Liver (tissue), 9 donors: ENCODE measurements around the gene RHBDF2. TPM values are rescaled to one million over a fixed set of nuclear protein-coding genes. Genes with fewer than 3 reads are reported as not detected.
"Not testable (repeated sequence)": the region's sequence is repeated elsewhere in the genome, so short reads cannot be mapped to it uniquely, and the experiment has no call there.

ENCODE experiments used
- DNase-seq: peaks from one replicate; pipeline ENCODE4 v3.0.0-alpha.2; 2017; ENCODE audit warnings: low spot score
- H3K27ac ChIP-seq, 2 donors: one replicate each; pipeline ENCODE4 v1.7.0; 2013; ENCODE audit warnings: inconsistent platforms in 2 of 2, low read length in 2 of 2, control low read depth in 1 of 2, low read depth in 1 of 2, mild to moderate bottlenecking in 1 of 2
- H3K27me3 ChIP-seq, 4 donors: one replicate each; pipeline versions ENCODE4 v1.6.1 to v1.7.0; 2013; ENCODE audit warnings: low read length in 3 of 4, inconsistent platforms in 1 of 4, mild to moderate bottlenecking in 1 of 4, moderate library complexity in 1 of 4; ENCODE audit not compliant: control insufficient read depth in 4 of 4, insufficient read depth in 4 of 4
- H3K36me3 ChIP-seq, 4 donors: one replicate each; pipeline versions ENCODE4 v1.6.1 to v1.7.0; 2013; ENCODE audit warnings: low read length in 3 of 4, mild to moderate bottlenecking in 3 of 4, low read depth in 1 of 4, moderate library complexity in 1 of 4; ENCODE audit not compliant: control insufficient read depth in 4 of 4, insufficient read depth in 3 of 4
- H3K4me1 ChIP-seq, 4 donors: one replicate each; pipeline versions ENCODE4 v1.6.1 to v1.7.0; 2013; ENCODE audit warnings: low read length in 3 of 4, mild to moderate bottlenecking in 3 of 4, moderate library complexity in 1 of 4; ENCODE audit not compliant: control insufficient read depth in 4 of 4, insufficient read depth in 4 of 4
- H3K4me3 ChIP-seq, 3 donors: one replicate each; pipeline versions ENCODE4 v1.6.1 to v1.7.0; 2013; ENCODE audit warnings: low read length in 3 of 3, control low read depth in 1 of 3, low read depth in 1 of 3, mild to moderate bottlenecking in 1 of 3
- H3K9ac ChIP-seq, 2 donors: one replicate each; pipeline ENCODE4 v1.7.0; 2013; ENCODE audit warnings: low read length in 2 of 2, mild to moderate bottlenecking in 2 of 2, moderate library complexity in 2 of 2, control low read depth in 1 of 2, low read depth in 1 of 2
- H3K9me3 ChIP-seq, 4 donors: one replicate each; pipeline versions ENCODE4 v1.6.1 to v1.7.0; 2013; ENCODE audit warnings: low read length in 3 of 4; ENCODE audit not compliant: control insufficient read depth in 4 of 4
- EGR1 ChIP-seq, 2 donors: IDR thresholded peaks; 2 replicates each; pipeline ENCODE4 v1.6.1; 2016 to 2018; ENCODE audit warnings: antibody characterized with exemption in 2 of 2, low read depth in 2 of 2
- FOXA1 ChIP-seq: IDR thresholded peaks from 2 replicates; pipeline ENCODE4 v1.6.1; 2016; ENCODE audit warnings: antibody characterized with exemption
- HNF4A ChIP-seq, 2 donors: conservative IDR thresholded peaks; 2 replicates each; pipeline ENCODE4 v1.6.1; 2016; ENCODE audit warnings: antibody characterized with exemption in 2 of 2, mild to moderate bottlenecking in 2 of 2
- HNF4G ChIP-seq: IDR thresholded peaks from 2 replicates; pipeline ENCODE4 v1.6.1; 2016; ENCODE audit warnings: antibody characterized with exemption
- NR2F2 ChIP-seq: IDR thresholded peaks from 2 replicates; pipeline ENCODE4 v1.6.1; 2016; ENCODE audit warnings: antibody characterized with exemption
- RAD21 ChIP-seq, 2 donors: IDR thresholded peaks; 2 replicates each; pipeline ENCODE4 v1.6.1; 2016; ENCODE audit warnings: antibody characterized with exemption in 2 of 2, mild to moderate bottlenecking in 2 of 2
- RXRA ChIP-seq, 2 donors: IDR thresholded peaks; 2 replicates each; pipeline ENCODE4 v1.6.1; 2017 to 2018; ENCODE audit warnings: antibody characterized with exemption in 2 of 2, mild to moderate bottlenecking in 1 of 2
- SP1 ChIP-seq: IDR thresholded peaks from 2 replicates; pipeline ENCODE4 v1.6.1; 2018; ENCODE audit warnings: antibody characterized with exemption, mild to moderate bottlenecking
- TAF1 ChIP-seq: conservative IDR thresholded peaks from 2 replicates; pipeline ENCODE4 v1.6.1; 2016; ENCODE audit warnings: antibody characterized with exemption, mild to moderate bottlenecking
- WGBS: extraction: QIAGEN DNeasy Blood & Tissue Kit; methylation state at CpG from one replicate; pipeline ENCODE4 v1.1.7; 2013; 5-methylcytosine and 5-hydroxymethylcytosine counted together
- polyA plus RNA-seq, 2 donors: library from polyadenylated mRNA; stranded (reverse) in 1 of 2; unstranded in 1 of 2; fragments of 200-250 nt in 1 of 2; fragments of >200 nt in 1 of 2; fragmentation: Nextera tagmentation in 1 of 2; extraction: Ambion mirVana in 1 of 2; gene quantifications; one replicate each; pipeline versions ENCODE4 v1.2.1 to v1.2.3, GENCODE V29; 2013 to 2015
- total RNA-seq, 2 donors: library from RNA; depleted of rRNA; stranded (reverse); fragments of >200 nt; gene quantifications; one replicate each; pipeline ENCODE4 v1.2.3, GENCODE V29; 2014
- TF ChIP-seq, protein P1 (sequence below): fragments of 150-350 bp; IDR thresholded peaks from 2 replicates; pipeline ENCODE4 v1.5.1; 2017; ENCODE audit warnings: improper control_type of control experiment, low read depth, low read length; ENCODE audit not compliant: missing input control
- donor health status: healthy.
- donor health status: healthy.
- donor health status: healthy.
- donor health status: healthy.
- donor health status: healthy.

The RHBDF2 gene
- total and polyA plus RNA-seq, 4 donors, result 2.9 to 6.7 (median 4.6) TPM

DNA sequence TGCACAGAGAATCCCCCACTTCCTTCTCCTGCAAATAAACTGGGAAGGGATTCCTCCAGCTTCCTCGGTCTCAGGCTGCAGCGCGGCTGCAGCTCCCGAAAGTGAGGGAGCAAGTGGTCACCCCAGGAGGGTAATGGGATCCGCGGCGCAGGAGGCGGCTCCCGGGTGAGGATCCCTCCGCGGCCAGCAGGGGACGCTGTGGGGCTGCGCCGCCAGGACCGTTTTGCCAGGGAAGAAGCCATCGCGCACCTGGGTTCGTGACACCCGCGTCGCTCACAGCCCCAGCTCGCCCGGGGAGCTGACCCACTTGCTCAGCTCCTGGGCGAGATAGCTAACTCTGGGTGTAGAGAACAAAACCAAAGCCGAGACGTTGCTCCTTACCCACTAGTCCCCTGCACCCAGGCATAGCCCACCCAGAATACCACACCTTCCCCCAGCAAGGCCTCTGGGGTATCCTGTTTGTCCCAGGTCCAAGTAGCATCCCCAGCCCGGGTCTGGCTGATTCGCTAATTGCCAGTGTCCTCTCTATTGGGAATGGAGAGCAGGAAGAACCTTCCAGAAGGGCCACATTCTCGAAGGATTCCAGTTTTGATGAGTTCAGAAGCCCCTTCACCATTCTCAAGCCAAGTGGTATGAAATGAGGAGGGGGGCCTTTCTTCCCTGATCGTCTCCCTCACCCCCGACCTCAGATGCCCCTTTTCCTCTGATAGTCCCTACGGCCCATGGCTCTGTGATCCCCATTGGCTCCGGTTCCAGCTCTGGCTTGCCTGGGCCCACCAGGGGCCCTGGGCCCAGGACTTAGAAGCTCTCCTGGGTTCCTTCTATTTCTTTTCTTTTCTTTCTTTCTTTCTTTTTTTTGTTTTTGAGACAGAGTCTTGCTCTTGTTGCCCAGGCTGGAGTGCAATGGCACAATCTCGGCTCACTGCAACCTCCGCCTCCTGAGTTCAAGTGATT, 22.1 kb upstream of the RHBDF2 start:
- TF ChIP-seq RAD21 (IDR thresholded peaks at IDR 0.05), result peak; percentile 93 to 97
- no peak for TF ChIP-seq HNF4G
- TF ChIP-seq FOXA1, result no peak
- no peak for TF ChIP-seq NR2F2
- TF ChIP-seq TAF1, result no peak
- TF ChIP-seq EGR1 (IDR thresholded peaks at IDR 0.05; ENCODE audit: low read depth in 2 of 2), result no peak
- TF ChIP-seq HNF4A (conservative IDR thresholded peaks at IDR 0.05), result no peak
- TF ChIP-seq, protein P1, sequence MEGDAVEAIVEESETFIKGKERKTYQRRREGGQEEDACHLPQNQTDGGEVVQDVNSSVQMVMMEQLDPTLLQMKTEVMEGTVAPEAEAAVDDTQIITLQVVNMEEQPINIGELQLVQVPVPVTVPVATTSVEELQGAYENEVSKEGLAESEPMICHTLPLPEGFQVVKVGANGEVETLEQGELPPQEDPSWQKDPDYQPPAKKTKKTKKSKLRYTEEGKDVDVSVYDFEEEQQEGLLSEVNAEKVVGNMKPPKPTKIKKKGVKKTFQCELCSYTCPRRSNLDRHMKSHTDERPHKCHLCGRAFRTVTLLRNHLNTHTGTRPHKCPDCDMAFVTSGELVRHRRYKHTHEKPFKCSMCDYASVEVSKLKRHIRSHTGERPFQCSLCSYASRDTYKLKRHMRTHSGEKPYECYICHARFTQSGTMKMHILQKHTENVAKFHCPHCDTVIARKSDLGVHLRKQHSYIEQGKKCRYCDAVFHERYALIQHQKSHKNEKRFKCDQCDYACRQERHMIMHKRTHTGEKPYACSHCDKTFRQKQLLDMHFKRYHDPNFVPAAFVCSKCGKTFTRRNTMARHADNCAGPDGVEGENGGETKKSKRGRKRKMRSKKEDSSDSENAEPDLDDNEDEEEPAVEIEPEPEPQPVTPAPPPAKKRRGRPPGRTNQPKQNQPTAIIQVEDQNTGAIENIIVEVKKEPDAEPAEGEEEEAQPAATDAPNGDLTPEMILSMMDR, result peak; percentile 98
- no peaks in the 10 kb centered on the region for H3K9me3 ChIP-seq
- no peak overlapping the region for H3K9ac ChIP-seq
- DNase-seq, result peak; percentile 86
- no peaks in the 10 kb centered on the region for H3K36me3 ChIP-seq
- no peak overlapping the region for H3K4me3 ChIP-seq
- H3K27me3 ChIP-seq, result no peaks in the 10 kb centered on the region
- WGBS, result 21% methylated on average over 35 of the region's 35 CpGs
- H3K27ac ChIP-seq, result no peak overlapping the region
- H3K4me1 ChIP-seq, result peaks cover 3 to 30% (median 14%) of the 10 kb centered on the region in 4 donors

GRCh38 chr17:76521683-76522082, 20.5 kb upstream of the RHBDF2 start:
- not testable (repeated sequence) for H3K27ac ChIP-seq, H3K9me3 ChIP-seq, H3K36me3 ChIP-seq, H3K4me3 ChIP-seq, H3K27me3 ChIP-seq, H3K9ac ChIP-seq, DNase-seq
- WGBS, result 63% methylated on average over 10 of the region's 10 CpGs
- H3K4me1 ChIP-seq, result peaks cover 3 to 24% (median 14%) of the 10 kb centered on the region in 4 donors
- TF ChIP-seq RXRA (IDR thresholded peaks at IDR 0.05) (peak in 1 of 2 donors; percentile 45), HNF4A (conservative IDR thresholded peaks at IDR 0.05) (peak; percentile 38 to 73), SP1 (peak; percentile 22)

DNA sequence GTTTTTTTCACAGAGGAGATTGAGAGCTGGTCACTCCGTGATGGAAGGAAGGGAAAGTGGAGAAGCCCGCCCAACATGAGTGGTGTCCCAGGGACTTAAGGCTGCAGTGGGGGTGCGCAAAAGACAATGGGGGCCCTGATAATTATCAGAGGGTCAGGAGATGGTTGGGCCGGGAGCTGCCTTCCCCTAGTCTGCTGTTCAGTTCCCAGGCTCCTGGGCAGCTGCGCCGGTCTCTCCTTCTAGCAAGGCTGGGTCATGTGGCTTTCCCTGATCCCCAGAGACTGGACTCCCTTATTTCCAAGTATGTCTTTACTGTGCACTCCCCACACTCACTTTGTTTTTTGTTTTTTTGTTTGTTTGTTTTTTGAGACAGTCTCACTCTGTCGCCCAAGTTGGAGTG, 20.0 kb upstream of the RHBDF2 start:
- WGBS, result 95% methylated on average over 7 of the region's 7 CpGs

More for the DNA sequence above, 20.0 kb upstream of the RHBDF2 start:
- TF ChIP-seq FOXA1, result no peak
- TF ChIP-seq HNF4G, result no peak
- no peak for TF ChIP-seq EGR1 (IDR thresholded peaks at IDR 0.05; ENCODE audit: low read depth in 2 of 2)
- TF ChIP-seq, protein P1, result no peak
- no peaks in the 10 kb centered on the region for H3K36me3 ChIP-seq
- peaks cover 3 to 24% (median 14%) of the 10 kb centered on the region in 4 donors for H3K4me1 ChIP-seq
- DNase-seq, result no peak
- no peak overlapping the region for H3K9ac ChIP-seq
- no peaks in the 10 kb centered on the region for H3K9me3 ChIP-seq
- no peak overlapping the region for H3K27ac ChIP-seq
- H3K27me3 ChIP-seq, result no peaks in the 10 kb centered on the region
- H3K4me3 ChIP-seq, result no peak overlapping the region
